Measurements from ENCODE around the gene PMS1.

DNA sequence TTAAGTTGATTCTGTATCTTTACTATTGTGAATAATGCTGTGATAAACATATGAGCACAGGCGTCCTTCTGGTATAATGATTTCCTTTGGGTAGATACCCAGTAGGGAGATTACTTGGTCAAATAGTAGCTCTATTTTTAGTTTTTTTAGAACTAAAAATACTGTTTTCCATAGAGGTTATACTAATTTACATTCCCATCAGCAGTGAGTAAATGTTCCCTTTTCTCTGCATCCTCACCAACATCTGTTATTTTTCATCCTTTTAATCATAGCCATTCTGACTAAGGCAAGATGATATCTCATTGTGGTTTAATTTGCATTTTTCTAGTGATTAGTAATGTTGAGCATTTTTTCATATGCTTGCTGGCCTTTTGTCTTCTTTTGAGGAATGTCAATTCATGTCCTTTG lies 35.1 kb downstream of the PMS1 start:
- no peak for TF ChIP-seq CTCF (IDR thresholded peaks at IDR 0.05)
- no peak for TF ChIP-seq POLR2A (IDR thresholded peaks at IDR 0.05)
